Testis (tissue), 3 donors: Measurements from ENCODE around the gene ADAMTS20. TPM values are rescaled to one million over a fixed set of nuclear protein-coding genes. Genes with fewer than 3 reads are reported as not detected.

Source experiments
- DNase-seq: peaks from one replicate; pipeline ENCODE4 v3.0.0-alpha.2; 2019
- H3K27ac ChIP-seq, 2 donors: fragments of 200-600 bp; sonication (generic); one replicate each; pipeline ENCODE4 v1.5.1; 2019
- H3K27me3 ChIP-seq: fragments of 200-600 bp; sonication (generic); one replicate; pipeline ENCODE4 v1.5.1; 2019
- H3K36me3 ChIP-seq: fragments of 200-600 bp; sonication (generic); one replicate; pipeline ENCODE4 v1.5.1; 2017; ENCODE audit warnings: low read depth; ENCODE audit errors: missing control alignments
- H3K4me1 ChIP-seq: fragments of 200-600 bp; sonication (generic); one replicate; pipeline ENCODE4 v1.5.1; 2019
- H3K4me3 ChIP-seq, 2 donors: fragments of 200-600 bp; sonication (generic); one replicate each; pipeline ENCODE4 v1.5.1; 2017 to 2019
- H3K9me3 ChIP-seq: fragments of 200-600 bp; sonication (generic); one replicate; pipeline ENCODE4 v1.5.1; 2017
- POLR2A ChIP-seq: fragments of 450-650 bp; IDR thresholded peaks from one replicate; pipeline ENCODE4 v1.6.1; 2017; ENCODE audit warnings: antibody characterized with exemption, mild to moderate bottlenecking, moderate library complexity
- WGBS, 2 donors: methylation state at CpG; one replicate each; pipeline ENCODE4 v1.1.5; 2018; 5-methylcytosine and 5-hydroxymethylcytosine counted together
- intact Hi-C: fragments of 100-400 bp; cut with DNase I; formaldehyde crosslinking; loops from one replicate; pipeline ENCODE4 v1.15.1; 2023; ENCODE audit warnings: low total_unique reads
- polyA plus RNA-seq: library from polyadenylated mRNA; stranded (reverse); fragments of 350-450 nt; fragmentation: Illumina TruSeq; extraction: RNeasy Lipid Tissue Mini Kit (QIAGEN cat#74804); gene quantifications from one replicate; pipeline ENCODE4 v1.2.3, GENCODE V29; 2014; ENCODE audit warnings: low read depth, low replicate concordance; ENCODE audit not compliant: insufficient read depth
- total RNA-seq, 2 donors: library from RNA; depleted of rRNA; stranded (reverse); fragments of >200 nt; gene quantifications; one replicate each; pipeline ENCODE4 v1.2.3, GENCODE V29; 2016
- TF ChIP-seq, protein P1 (sequence below), 3 experiments: fragments of 450-650 bp in 2 of 3; fragments of 200-600 bp in 1 of 3; sonication (generic) in 1 of 3; IDR thresholded peaks; one replicate each; pipeline ENCODE4 v1.5.1; 2016 to 2019; ENCODE audit warnings: antibody characterized with exemption in 3 of 3, mild to moderate bottlenecking in 2 of 3, moderate library complexity in 1 of 3

ADAMTS20 gene
- total and polyA plus RNA-seq, 3 donors from 2014 or later: 0.26 to 1.5 (median 1.1) TPM

GRCh38 chr12:43402436-43402835, 149.6 kb downstream of the ADAMTS20 start:
- Histone ChIP-seq H3K36me3 (no peaks in the 10 kb centered on the region), H3K9me3 (no peaks in the 10 kb centered on the region), H3K4me1 (no peaks in the 10 kb centered on the region), H3K4me3 (no peak overlapping the region), H3K27ac (no peak overlapping the region), H3K27me3 (no peaks in the 10 kb centered on the region)
- intact Hi-C loops: no loop called here
- DNase-seq: no peak
- no peak for TF ChIP-seq POLR2A
- TF ChIP-seq, protein P1, sequence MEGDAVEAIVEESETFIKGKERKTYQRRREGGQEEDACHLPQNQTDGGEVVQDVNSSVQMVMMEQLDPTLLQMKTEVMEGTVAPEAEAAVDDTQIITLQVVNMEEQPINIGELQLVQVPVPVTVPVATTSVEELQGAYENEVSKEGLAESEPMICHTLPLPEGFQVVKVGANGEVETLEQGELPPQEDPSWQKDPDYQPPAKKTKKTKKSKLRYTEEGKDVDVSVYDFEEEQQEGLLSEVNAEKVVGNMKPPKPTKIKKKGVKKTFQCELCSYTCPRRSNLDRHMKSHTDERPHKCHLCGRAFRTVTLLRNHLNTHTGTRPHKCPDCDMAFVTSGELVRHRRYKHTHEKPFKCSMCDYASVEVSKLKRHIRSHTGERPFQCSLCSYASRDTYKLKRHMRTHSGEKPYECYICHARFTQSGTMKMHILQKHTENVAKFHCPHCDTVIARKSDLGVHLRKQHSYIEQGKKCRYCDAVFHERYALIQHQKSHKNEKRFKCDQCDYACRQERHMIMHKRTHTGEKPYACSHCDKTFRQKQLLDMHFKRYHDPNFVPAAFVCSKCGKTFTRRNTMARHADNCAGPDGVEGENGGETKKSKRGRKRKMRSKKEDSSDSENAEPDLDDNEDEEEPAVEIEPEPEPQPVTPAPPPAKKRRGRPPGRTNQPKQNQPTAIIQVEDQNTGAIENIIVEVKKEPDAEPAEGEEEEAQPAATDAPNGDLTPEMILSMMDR (IDR thresholded peaks at IDR 0.05): no peak

DNA sequence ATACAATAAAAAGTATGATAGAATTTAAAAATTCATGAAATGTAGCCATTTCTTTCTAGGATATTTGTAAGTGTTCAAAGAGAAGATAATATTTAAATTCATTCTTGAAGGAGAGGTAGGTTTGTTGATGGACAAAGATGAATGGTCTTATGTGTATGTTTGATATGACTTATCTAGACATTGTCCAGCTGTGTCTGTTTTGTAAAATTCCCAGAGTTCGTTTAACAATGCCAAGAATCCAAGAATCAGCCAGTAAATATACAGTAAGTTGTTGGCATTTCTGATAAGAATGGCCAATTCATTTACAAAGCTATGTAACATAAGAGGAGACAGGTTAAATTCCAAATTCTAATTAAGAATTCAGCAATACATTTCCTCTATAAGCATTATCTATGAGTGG, 150.9 kb downstream of the ADAMTS20 start:
- Histone ChIP-seq H3K27me3 (no peaks in the 10 kb centered on the region), H3K9me3 (no peaks in the 10 kb centered on the region), H3K4me1 (no peaks in the 10 kb centered on the region), H3K36me3 (no peaks in the 10 kb centered on the region), H3K4me3 (no peak overlapping the region), H3K27ac (no peak overlapping the region)
- intact Hi-C loops: no loop called here
- WGBS, 2 donors: 36 to 41% methylated on average over 1 of the region's 1 CpG
- TF ChIP-seq POLR2A: no peak
- TF ChIP-seq, protein P1 (IDR thresholded peaks at IDR 0.05): no peak
- DNase-seq: no peak

- 51 to 57% methylated on average over 5 of the region's 5 CpGs for WGBS, 2 donors
- H3K27me3 ChIP-seq: no peaks in the 10 kb centered on the region
- no peak overlapping the region for H3K27ac ChIP-seq
- H3K4me1 ChIP-seq: no peaks in the 10 kb centered on the region
- TF ChIP-seq, protein P1 (IDR thresholded peaks at IDR 0.05): no peak
- no peak for TF ChIP-seq POLR2A
- H3K4me3 ChIP-seq: no peak overlapping the region
- no peaks in the 10 kb centered on the region for H3K36me3 ChIP-seq
- no peak for DNase-seq
- intact Hi-C loops: no loop called here
- no peaks in the 10 kb centered on the region for H3K9me3 ChIP-seq
Observed at GRCh38 chr12:43396671-43397070, 155.3 kb downstream of the ADAMTS20 start.

GRCh38 chr12:43392116-43392515, 159.9 kb downstream of the ADAMTS20 start:
- no peaks in the 10 kb centered on the region for H3K36me3 ChIP-seq
- TF ChIP-seq, protein P1 (IDR thresholded peaks at IDR 0.05): no peak
- no peak for TF ChIP-seq POLR2A
- no peak overlapping the region for H3K27ac ChIP-seq
- H3K27me3 ChIP-seq: no peaks in the 10 kb centered on the region
- WGBS, 2 donors: 88 to 92% methylated on average over 2 of the region's 2 CpGs
- no peaks in the 10 kb centered on the region for H3K4me1 ChIP-seq
- no peak for DNase-seq
- no peaks in the 10 kb centered on the region for H3K9me3 ChIP-seq
- intact Hi-C loops: no loop called here
- H3K4me3 ChIP-seq: no peak overlapping the region

DNA sequence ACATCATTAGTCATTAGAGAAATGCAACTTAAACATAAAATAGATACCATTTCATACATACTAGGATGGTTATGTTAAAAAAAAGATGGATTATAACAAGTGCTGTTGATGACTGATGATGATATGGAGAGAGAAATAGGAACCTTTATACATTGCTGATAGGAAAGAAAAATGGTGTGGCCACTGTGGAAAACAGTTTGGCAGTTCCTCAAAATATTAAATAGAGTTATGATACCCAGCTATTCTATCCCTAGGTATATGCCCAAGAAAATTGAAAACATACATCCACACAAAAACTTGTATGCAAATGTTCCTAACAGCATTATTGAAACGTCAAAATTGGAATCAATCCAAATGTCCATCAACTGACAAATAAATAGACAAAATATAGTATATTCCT, 170.1 kb downstream of the ADAMTS20 start:
- TF ChIP-seq, protein P1 (IDR thresholded peaks at IDR 0.05): no peak
- TF ChIP-seq POLR2A: no peak
- intact Hi-C loops: no loop called here
- Histone ChIP-seq H3K27ac (no peak overlapping the region), H3K4me3 (no peak overlapping the region), H3K27me3 (no peaks in the 10 kb centered on the region), H3K4me1 (no peaks in the 10 kb centered on the region), H3K9me3 (no peaks in the 10 kb centered on the region), H3K36me3 (no peaks in the 10 kb centered on the region)
- WGBS, 2 donors: 56 to 60% methylated on average over 1 of the region's 1 CpG
- DNase-seq: no peak
